OCI-LY1 (cell line): ENCODE results near the gene KLF11.

Source experiments
- H2AFZ ChIP-seq: fragments of 200-600 bp; sonication (generic), shearing (Covaris generic); 2 replicates; pipeline ENCODE4 v1.6.0; 2014; ENCODE audit warnings: antibody characterized with exemption, mild to moderate bottlenecking, low read length
- H3F3A ChIP-seq: fragments of 200-600 bp; sonication (generic), shearing (Covaris generic); 2 replicates; pipeline ENCODE4 v1.6.0; 2014; ENCODE audit warnings: mild to moderate bottlenecking, antibody characterized with exemption, low read length, moderate library complexity; ENCODE audit not compliant: insufficient read depth
- H3K27ac ChIP-seq: fragments of 200-600 bp; sonication (generic); 2 replicates; pipeline ENCODE4 v1.5.1; 2014; ENCODE audit warnings: low read length, mixed run types, mild to moderate bottlenecking, low read depth; ENCODE audit not compliant: poor library complexity, severe bottlenecking
- H3K27me3 ChIP-seq: fragments of 200-600 bp; sonication (generic); 2 replicates; pipeline ENCODE4 v1.6.0; 2014; ENCODE audit warnings: antibody characterized with exemption, mild to moderate bottlenecking, low read length, moderate library complexity; ENCODE audit not compliant: insufficient read depth
- H3K36me3 ChIP-seq: fragments of 200-600 bp; sonication (generic); 2 replicates; pipeline ENCODE4 v1.6.1; 2014; ENCODE audit warnings: mild to moderate bottlenecking, antibody characterized with exemption, low read length, moderate library complexity, mixed read lengths; ENCODE audit not compliant: insufficient read depth
- H3K4me1 ChIP-seq: fragments of 200-600 bp; sonication (generic); 2 replicates; pipeline ENCODE4 v1.5.1; 2014; ENCODE audit warnings: mild to moderate bottlenecking, low read length, moderate library complexity; ENCODE audit not compliant: insufficient read depth, severe bottlenecking
- H3K4me2 ChIP-seq: fragments of 200-600 bp; sonication (generic), shearing (Covaris generic); 2 replicates; pipeline ENCODE4 v1.6.1; 2014; ENCODE audit warnings: low read length
- H3K4me3 ChIP-seq: fragments of 200-600 bp; sonication (generic); 2 replicates; pipeline ENCODE4 v1.5.1; 2014; ENCODE audit warnings: low read length, low read depth, mild to moderate bottlenecking, mixed read lengths; ENCODE audit not compliant: poor library complexity, severe bottlenecking
- H3K79me2 ChIP-seq: fragments of 200-600 bp; shearing (Covaris generic); 2 replicates; pipeline ENCODE4 v1.6.1; 2016; ENCODE audit warnings: mixed run types, low read length, mixed read lengths; ENCODE audit not compliant: insufficient read depth
- H3K9ac ChIP-seq: fragments of 200-600 bp; sonication (generic), shearing (Covaris generic); 2 replicates; pipeline ENCODE4 v1.6.1; 2014; ENCODE audit warnings: mild to moderate bottlenecking, low read length, mixed read lengths
- H3K9me2 ChIP-seq: fragments of 200-600 bp; sonication (generic), shearing (Covaris generic); 2 replicates; pipeline ENCODE4 v1.6.1; 2014; ENCODE audit warnings: low read depth, mild to moderate bottlenecking, low read length, mixed read lengths
- H3K9me3 ChIP-seq: fragments of 200-600 bp; shearing (Covaris generic); 2 replicates; pipeline ENCODE4 v1.6.1; 2014; ENCODE audit warnings: low read length, mixed read lengths
- H4K20me1 ChIP-seq: fragments of 200-600 bp; sonication (generic), shearing (Covaris generic); 2 replicates; pipeline ENCODE4 v1.6.0; 2016; ENCODE audit warnings: mild to moderate bottlenecking, low read length; ENCODE audit not compliant: insufficient read depth
- EZH2 ChIP-seq: fragments of 200-600 bp; sonication (generic), shearing (Covaris generic); IDR thresholded peaks from 2 replicates; pipeline ENCODE4 v1.8.0; 2017; ENCODE audit warnings: borderline replicate concordance, mixed run types, mild to moderate bottlenecking, antibody characterized with exemption, low read length, moderate library complexity, mixed read lengths
- TF ChIP-seq, protein P1 (sequence below): fragments of 200-600 bp; sonication (generic), shearing (Covaris generic); IDR thresholded peaks from 2 replicates; pipeline ENCODE4 v1.5.1; 2017; ENCODE audit warnings: mild to moderate bottlenecking, antibody characterized with exemption, low read length, moderate library complexity, mixed read lengths

The KLF11 gene

DNA sequence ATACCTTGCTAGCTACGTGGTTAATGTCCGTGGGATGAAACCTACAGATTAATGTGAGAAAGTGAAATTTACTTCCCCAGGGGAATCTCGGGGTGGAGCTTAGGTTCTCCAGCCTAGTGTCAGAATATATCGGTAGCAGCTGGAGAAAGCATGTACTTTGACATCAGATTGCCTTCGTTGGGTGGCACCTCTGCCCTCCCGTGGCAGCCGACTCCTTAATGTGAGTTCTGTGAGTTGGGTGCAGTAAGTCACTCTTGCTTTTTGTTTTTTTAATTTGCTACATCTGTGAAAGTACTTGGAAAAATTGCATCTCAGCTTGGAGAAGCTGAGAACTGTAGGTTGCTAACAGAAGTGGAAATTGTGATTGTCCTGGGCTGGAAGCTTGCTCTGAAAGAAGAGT lies 3.6 kb downstream of the KLF11 start:
- no peak overlapping the region for H3K9ac ChIP-seq
- H4K20me1 ChIP-seq: no peaks in the 10 kb centered on the region

DNA sequence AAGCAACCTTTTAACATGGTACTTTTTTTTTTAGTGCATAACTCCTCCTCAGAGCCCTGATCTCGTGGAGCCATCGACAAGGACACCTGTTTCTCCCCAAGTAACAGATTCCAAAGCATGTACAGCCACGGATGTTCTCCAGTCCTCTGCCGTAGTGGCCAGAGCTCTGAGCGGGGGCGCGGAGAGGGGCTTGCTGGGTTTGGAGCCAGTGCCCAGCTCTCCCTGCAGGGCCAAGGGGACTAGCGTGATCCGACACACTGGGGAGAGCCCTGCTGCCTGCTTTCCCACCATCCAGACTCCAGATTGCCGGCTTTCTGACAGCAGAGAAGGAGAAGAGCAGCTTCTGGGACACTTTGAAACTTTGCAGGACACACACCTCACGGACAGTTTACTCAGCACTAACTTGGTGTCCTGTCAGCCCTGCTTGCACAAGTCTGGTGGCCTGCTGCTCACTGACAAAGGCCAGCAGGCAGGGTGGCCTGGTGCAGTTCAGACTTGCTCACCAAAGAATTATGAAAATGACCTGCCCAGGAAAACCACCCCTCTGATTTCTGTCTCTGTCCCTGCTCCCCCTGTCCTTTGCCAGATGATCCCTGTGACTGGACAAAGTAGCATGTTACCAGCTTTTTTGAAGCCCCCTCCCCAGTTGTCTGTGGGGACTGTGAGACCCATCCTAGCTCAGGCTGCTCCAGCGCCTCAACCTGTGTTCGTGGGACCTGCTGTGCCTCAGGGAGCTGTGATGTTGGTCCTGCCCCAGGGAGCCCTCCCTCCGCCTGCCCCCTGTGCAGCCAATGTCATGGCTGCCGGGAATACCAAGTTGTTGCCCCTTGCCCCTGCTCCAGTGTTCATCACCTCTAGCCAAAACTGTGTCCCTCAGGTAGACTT lies 4.5 kb downstream of the KLF11 start:
- Histone ChIP-seq H3K4me1 (no peaks in the 10 kb centered on the region), H4K20me1 (no peaks in the 10 kb centered on the region), H3K4me3 (no peak overlapping the region), H3K36me3 (no peaks in the 10 kb centered on the region), H3K9ac (no peak overlapping the region), H3F3A (no peaks in the 10 kb centered on the region), H2AFZ (no peak overlapping the region), H3K27me3 (no peaks in the 10 kb centered on the region), H3K27ac (no peak overlapping the region), H3K9me2 (no peaks in the 10 kb centered on the region), H3K4me2 (no peak overlapping the region), H3K79me2 (no peaks in the 10 kb centered on the region), H3K9me3 (no peaks in the 10 kb centered on the region)
- TF ChIP-seq EZH2: no peak
- TF ChIP-seq, protein P1, sequence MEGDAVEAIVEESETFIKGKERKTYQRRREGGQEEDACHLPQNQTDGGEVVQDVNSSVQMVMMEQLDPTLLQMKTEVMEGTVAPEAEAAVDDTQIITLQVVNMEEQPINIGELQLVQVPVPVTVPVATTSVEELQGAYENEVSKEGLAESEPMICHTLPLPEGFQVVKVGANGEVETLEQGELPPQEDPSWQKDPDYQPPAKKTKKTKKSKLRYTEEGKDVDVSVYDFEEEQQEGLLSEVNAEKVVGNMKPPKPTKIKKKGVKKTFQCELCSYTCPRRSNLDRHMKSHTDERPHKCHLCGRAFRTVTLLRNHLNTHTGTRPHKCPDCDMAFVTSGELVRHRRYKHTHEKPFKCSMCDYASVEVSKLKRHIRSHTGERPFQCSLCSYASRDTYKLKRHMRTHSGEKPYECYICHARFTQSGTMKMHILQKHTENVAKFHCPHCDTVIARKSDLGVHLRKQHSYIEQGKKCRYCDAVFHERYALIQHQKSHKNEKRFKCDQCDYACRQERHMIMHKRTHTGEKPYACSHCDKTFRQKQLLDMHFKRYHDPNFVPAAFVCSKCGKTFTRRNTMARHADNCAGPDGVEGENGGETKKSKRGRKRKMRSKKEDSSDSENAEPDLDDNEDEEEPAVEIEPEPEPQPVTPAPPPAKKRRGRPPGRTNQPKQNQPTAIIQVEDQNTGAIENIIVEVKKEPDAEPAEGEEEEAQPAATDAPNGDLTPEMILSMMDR: no peak

More for the DNA sequence above, 3.6 kb downstream of the KLF11 start:
- H3K9me2 ChIP-seq: no peaks in the 10 kb centered on the region
- no peak overlapping the region for H3K4me3 ChIP-seq
- no peak overlapping the region for H2AFZ ChIP-seq
- no peak overlapping the region for H3K27ac ChIP-seq
- TF ChIP-seq, protein P1: no peak
- TF ChIP-seq EZH2: no peak
- peaks cover 4% of the 10 kb centered on the region; the same call in 1 of the 2 replicates for H3K27me3 ChIP-seq
- no peaks in the 10 kb centered on the region for H3K4me1 ChIP-seq
- 0 out of 2 replicates have a peak, but pooled peaks cover 4% of the 10 kb centered on the region for H3K9me3 ChIP-seq
- no peaks in the 10 kb centered on the region for H3F3A ChIP-seq
- no peaks in the 10 kb centered on the region for H3K36me3 ChIP-seq
- H3K4me2 ChIP-seq: no peak overlapping the region
- H3K79me2 ChIP-seq: no peaks in the 10 kb centered on the region

DNA sequence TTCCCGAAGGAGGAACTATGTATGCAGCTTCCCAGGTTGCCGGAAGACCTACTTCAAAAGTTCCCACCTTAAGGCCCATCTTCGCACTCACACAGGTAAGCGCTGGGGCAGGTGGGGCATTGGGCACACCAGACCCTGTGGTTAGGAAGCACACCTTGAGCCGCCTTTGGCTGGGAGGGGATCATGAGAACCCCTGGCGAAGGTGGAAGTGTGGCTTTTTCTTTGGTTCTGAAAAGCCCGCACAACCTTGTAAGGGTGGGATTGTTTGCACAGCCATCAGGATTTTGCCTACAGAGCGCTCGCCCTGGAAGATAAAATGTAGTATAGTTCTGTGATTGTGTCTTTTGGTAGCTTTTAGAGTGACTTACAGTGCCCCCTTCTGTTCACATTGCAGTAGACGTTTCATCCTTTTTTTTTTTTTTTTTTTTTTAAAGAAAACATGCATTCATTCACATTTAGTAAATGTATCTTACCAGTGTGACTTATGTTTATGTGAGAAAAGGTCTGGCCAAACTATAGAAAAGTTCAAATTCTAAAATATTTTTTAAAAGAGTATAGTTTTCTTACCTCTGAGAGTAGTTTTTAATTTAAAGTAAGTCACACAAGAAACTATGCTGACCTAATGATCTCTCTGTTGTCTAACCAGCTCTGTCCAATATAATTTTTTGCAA lies 5.3 kb downstream of the KLF11 start:
- Histone ChIP-seq H3K4me3 (no peak overlapping the region), H3K9ac (no peak overlapping the region), H3K36me3 (no peaks in the 10 kb centered on the region), H3F3A (no peaks in the 10 kb centered on the region), H3K27ac (no peak overlapping the region), H3K4me2 (no peak overlapping the region), H3K9me2 (no peaks in the 10 kb centered on the region), H3K79me2 (no peaks in the 10 kb centered on the region), H4K20me1 (no peaks in the 10 kb centered on the region), H3K9me3 (no peaks in the 10 kb centered on the region), H3K4me1 (no peaks in the 10 kb centered on the region), H2AFZ (no peak overlapping the region), H3K27me3 (no peaks in the 10 kb centered on the region)
- TF ChIP-seq EZH2: no peak
- TF ChIP-seq, protein P1: peak; percentile 65
